K562 (cell line): ENCODE results near the gene PIH1D1. TPM values are rescaled to one million over a fixed set of nuclear protein-coding genes. Genes with fewer than 3 reads are reported as not detected.

Source experiments
- ASH1L ChIP-seq: fragments of 450-650 bp; IDR thresholded peaks from 2 replicates; pipeline ENCODE4 v1.6.1; 2018; ENCODE audit warnings: borderline replicate concordance, mild to moderate bottlenecking, low read depth; ENCODE audit not compliant: partially characterized antibody
- CHCHD3 ChIP-seq: fragments of 250-450 bp; sonication (Bioruptor Pico); IDR thresholded peaks from 2 replicates; pipeline ENCODE4 v2.1.2; 2022; ENCODE audit warnings: mild to moderate bottlenecking
- EGR1 ChIP-seq: fragments of 450-650 bp; conservative IDR thresholded peaks from 2 replicates; pipeline ENCODE4 v1.6.1; 2017; ENCODE audit warnings: mild to moderate bottlenecking
- FOXM1 ChIP-seq, 2 experiments: fragments of 450-650 bp in 1 of 2; sonication (generic) in 1 of 2; formaldehyde crosslinking in 1 of 2; IDR thresholded peaks; 2 replicates each; pipeline versions ENCODE4 v1.6.1 to v1.9.0; 2017 to 2022; ENCODE audit warnings: low read depth in 2 of 2, mild to moderate bottlenecking in 2 of 2, missing genetic modification reagents in 1 of 2, moderate library complexity in 1 of 2
- FOXP4 ChIP-seq: sonication (generic); formaldehyde crosslinking; IDR thresholded peaks from 2 replicates; pipeline ENCODE4 v1.8.0; 2022; ENCODE audit warnings: mild to moderate bottlenecking, missing genetic modification reagents, borderline replicate concordance
- HDAC1 ChIP-seq, 2 experiments: fragments of 450-650 bp; IDR thresholded peaks; 2 replicates each; pipeline ENCODE4 v1.6.1; 2016 to 2017; ENCODE audit warnings: inconsistent platforms in 1 of 2, mild to moderate bottlenecking in 1 of 2, moderate library complexity in 1 of 2
- HSF4 ChIP-seq: fragments of 250-450 bp; sonication (Bioruptor Pico); IDR thresholded peaks from 2 replicates; pipeline ENCODE4 v2.1.2; 2022; ENCODE audit warnings: mild to moderate bottlenecking, moderate library complexity, borderline replicate concordance
- KAT8 ChIP-seq: fragments of 450-650 bp; IDR thresholded peaks from 2 replicates; pipeline ENCODE4 v1.6.1; 2016; ENCODE audit warnings: low read depth, mild to moderate bottlenecking
- MTF1 ChIP-seq: fragments of 250-450 bp; sonication (Bioruptor Pico); IDR thresholded peaks from 2 replicates; pipeline ENCODE4 v1.9.0; 2021; ENCODE audit warnings: moderate library complexity, mild to moderate bottlenecking, inconsistent platforms, borderline replicate concordance
- MYC ChIP-seq, 2 experiments: fragments of 250-450 bp in 1 of 2; sonication (Bioruptor Pico) in 1 of 2; IDR thresholded peaks; 2 replicates each; pipeline versions ENCODE4 v1.5.1 to v1.6.1; 2012 to 2021; ENCODE audit warnings: low read depth in 2 of 2, borderline replicate concordance in 1 of 2, improper control_type of control experiment in 1 of 2, low read length in 1 of 2, mild to moderate bottlenecking in 1 of 2, moderate library complexity in 1 of 2
- PHF8 ChIP-seq: fragments of 200-600 bp; sonication (generic); IDR thresholded peaks from 2 replicates; pipeline ENCODE4 v1.6.1; 2012; ENCODE audit warnings: mixed run types, mild to moderate bottlenecking, inconsistent platforms, low read length, moderate library complexity, borderline replicate concordance
- PHTF2 ChIP-seq: fragments of 250-450 bp; sonication (Bioruptor Pico); IDR thresholded peaks from 2 replicates; pipeline ENCODE4 v1.5.0; 2021; ENCODE audit warnings: mild to moderate bottlenecking
- PML ChIP-seq: IDR thresholded peaks from 2 replicates; pipeline ENCODE4 v1.6.1; 2012; ENCODE audit warnings: low read length, inconsistent platforms
- POLR2H ChIP-seq: IDR thresholded peaks from 2 replicates; pipeline ENCODE4 v1.6.1; 2016; ENCODE audit warnings: missing genetic modification characterization, low read depth, mild to moderate bottlenecking, control low read depth, missing compliant biosample characterization, moderate library complexity
- PPARD ChIP-seq: fragments of 250-450 bp; sonication (Bioruptor Pico); IDR thresholded peaks from 2 replicates; pipeline ENCODE4 v1.8.0; 2022; ENCODE audit warnings: inconsistent platforms, mild to moderate bottlenecking, moderate library complexity
- PTBP1 ChIP-seq: fragments of 200-400 bp; formaldehyde crosslinking; IDR thresholded peaks from 2 replicates; pipeline ENCODE4 v1.6.1; 2017; ENCODE audit warnings: low read depth, low read length
- RUNX1 ChIP-seq: sonication (generic); IDR thresholded peaks from 2 replicates; pipeline ENCODE4 v1.6.1; 2016; ENCODE audit warnings: antibody characterized with exemption, low read depth
- SMARCE1 ChIP-seq: fragments of 450-650 bp; IDR thresholded peaks from 2 replicates; pipeline ENCODE4 v1.7.1; 2016; ENCODE audit warnings: mild to moderate bottlenecking
- THRA ChIP-seq: fragments of 450-650 bp; IDR thresholded peaks from 2 replicates; pipeline ENCODE4 v1.6.1; 2017; ENCODE audit warnings: mild to moderate bottlenecking, moderate library complexity
- ZBTB17 ChIP-seq: fragments of 450-650 bp; formaldehyde crosslinking; IDR thresholded peaks from 2 replicates; pipeline ENCODE4 v1.4.0; 2020; ENCODE audit warnings: mild to moderate bottlenecking
- ZBTB9 ChIP-seq: fragments of 450-650 bp; formaldehyde crosslinking; IDR thresholded peaks from 2 replicates; pipeline ENCODE4 v1.4.0; 2020; ENCODE audit warnings: mild to moderate bottlenecking, moderate library complexity
- ZNF12 ChIP-seq: sonication (generic); formaldehyde crosslinking; IDR thresholded peaks from 2 replicates; pipeline ENCODE4 v1.4.0; 2020; ENCODE audit warnings: mild to moderate bottlenecking, missing genetic modification reagents
- ZNF589 ChIP-seq: fragments of 200-800 bp; sonication (Bioruptor generic); IDR thresholded peaks from 2 replicates; pipeline ENCODE4 v1.6.1; 2016; ENCODE audit warnings: low read depth, missing genetic modification characterization, missing compliant biosample characterization
- ZZZ3 ChIP-seq: fragments of 450-650 bp; IDR thresholded peaks from 2 replicates; pipeline ENCODE4 v1.6.1; 2016; ENCODE audit warnings: antibody characterized with exemption, mild to moderate bottlenecking, moderate library complexity
- polyA plus RNA-seq, 8 experiments: library from polyadenylated mRNA; depleted of rRNA in 4 of 8; stranded (reverse) in 5 of 8; unstranded in 3 of 8; fragments of >200 nt; fragmentation: Nextera tagmentation in 2 of 8; fragmentation: Illumina TruSeq in 1 of 8; extraction: Ambion mirVana in 2 of 8; extraction: Trizol in 1 of 8; gene quantifications; 2 replicates each; pipeline versions ENCODE4 v1.2.1 to v1.2.3, GENCODE V29; 2011 to 2014; ENCODE audit warnings: inconsistent platforms in 1 of 8, missing spikeins in 1 of 8
- total RNA-seq, 7 experiments: library from RNA; depleted of rRNA in 6 of 7; stranded (reverse); fragments of >200 nt in 6 of 7; fragmentation: Illumina TruSeq in 2 of 7; extraction: Trizol in 2 of 7; gene quantifications; 2 replicates each; pipeline versions ENCODE4 v1.2.1 to v1.2.3, GENCODE V29; 2011 to 2021; ENCODE audit warnings: low replicate concordance in 1 of 7

PIH1D1 gene
- total and polyA plus RNA-seq, 9 of the 15 experiments (the other 6 are each of a cell fraction or from before 2014, with no cell fraction given): 26.5 to 224 (median 137) TPM

GRCh38 chr19:49436381-49437017, 15.1 kb downstream of the PIH1D1 start (continued):
- TF ChIP-seq THRA: no peak
- TF ChIP-seq PML: no peak
- TF ChIP-seq ZBTB9 (CRISPR knock-in tag): no peak
- TF ChIP-seq POLR2H (tag): no peak
- TF ChIP-seq KAT8: no peak
- no peak for TF ChIP-seq FOXP4 (CRISPR knock-in tag)
- TF ChIP-seq MTF1: no peak
- TF ChIP-seq SMARCE1: no peak
- peak; percentile 75 for TF ChIP-seq MYC (IDR thresholded peaks at IDR 0.05; ENCODE audit: low read depth, low read length)
- TF ChIP-seq MYC (CRISPR knock-in tag; IDR thresholded peaks at IDR 0.05; ENCODE audit: borderline replicate concordance, low read depth): no peak
- TF ChIP-seq ZNF589 (CRISPR knock-in tag): no peak
- peak; percentile 88 for TF ChIP-seq EGR1
- 0 out of 4 replicates have a peak, but pooled peaks of 1 of the 2 experiments have one; percentile 14 for TF ChIP-seq HDAC1 (IDR thresholded peaks at IDR 0.05)
- peak; percentile 68; the same call in 1 of the 2 replicates for TF ChIP-seq RUNX1
- TF ChIP-seq ZZZ3: no peak
- TF ChIP-seq ZBTB17 (CRISPR knock-in tag): no peak
- no peak for TF ChIP-seq ASH1L
- TF ChIP-seq PHF8: 0 out of 2 replicates have a peak, but pooled peaks have one; percentile 15
- TF ChIP-seq HSF4 (CRISPR knock-in tag): no peak
- TF ChIP-seq FOXM1 (IDR thresholded peaks at IDR 0.05; ENCODE audit: low read depth): no peak
- no peak for TF ChIP-seq FOXM1 (CRISPR knock-in tag; IDR thresholded peaks at IDR 0.05; ENCODE audit: low read depth)
- TF ChIP-seq CHCHD3: no peak
- TF ChIP-seq PPARD (CRISPR knock-in tag): no peak
- TF ChIP-seq ZNF12 (CRISPR knock-in tag): no peak
- no peak for TF ChIP-seq PTBP1
- TF ChIP-seq PHTF2: no peak
